ENCODE measurements around the gene NPFFR2. TPM values are rescaled to one million over a fixed set of nuclear protein-coding genes. Genes with fewer than 3 reads are reported as not detected.

The NPFFR2 gene
- total RNA-seq, 4 donors from 2014 or later = 0.39 to 1.0 (median 0.66) TPM; not detected in 1

DNA sequence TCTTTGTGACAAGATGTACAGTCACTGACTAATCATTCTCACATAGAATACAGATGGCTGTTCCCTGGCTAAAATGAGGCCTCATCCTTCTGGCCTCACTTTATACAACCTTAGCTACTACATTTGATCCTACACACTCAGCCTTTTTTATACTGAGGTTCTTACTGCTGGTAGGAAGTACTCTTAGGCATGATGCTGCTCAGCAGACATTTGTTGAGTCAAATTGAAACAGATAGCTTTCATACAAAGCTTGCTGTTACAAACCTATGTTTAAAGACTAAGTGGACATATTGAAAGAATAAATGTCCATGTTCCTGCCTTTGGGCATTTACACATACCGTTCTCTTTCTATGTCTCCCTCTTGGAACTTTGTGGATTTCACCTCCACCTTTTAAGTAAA, 154.9 kb downstream of the NPFFR2 start:
- no peaks in the 10 kb centered on the region for H3K36me3 ChIP-seq
- WGBS = 77% methylated on average over 1 of the region's 1 CpG
- TF ChIP-seq POLR2A (IDR thresholded peaks at IDR 0.05; ENCODE audit: low read depth) = no peak
- no peak for TF ChIP-seq EP300 (IDR thresholded peaks at IDR 0.05)
- TF ChIP-seq, protein P1, sequence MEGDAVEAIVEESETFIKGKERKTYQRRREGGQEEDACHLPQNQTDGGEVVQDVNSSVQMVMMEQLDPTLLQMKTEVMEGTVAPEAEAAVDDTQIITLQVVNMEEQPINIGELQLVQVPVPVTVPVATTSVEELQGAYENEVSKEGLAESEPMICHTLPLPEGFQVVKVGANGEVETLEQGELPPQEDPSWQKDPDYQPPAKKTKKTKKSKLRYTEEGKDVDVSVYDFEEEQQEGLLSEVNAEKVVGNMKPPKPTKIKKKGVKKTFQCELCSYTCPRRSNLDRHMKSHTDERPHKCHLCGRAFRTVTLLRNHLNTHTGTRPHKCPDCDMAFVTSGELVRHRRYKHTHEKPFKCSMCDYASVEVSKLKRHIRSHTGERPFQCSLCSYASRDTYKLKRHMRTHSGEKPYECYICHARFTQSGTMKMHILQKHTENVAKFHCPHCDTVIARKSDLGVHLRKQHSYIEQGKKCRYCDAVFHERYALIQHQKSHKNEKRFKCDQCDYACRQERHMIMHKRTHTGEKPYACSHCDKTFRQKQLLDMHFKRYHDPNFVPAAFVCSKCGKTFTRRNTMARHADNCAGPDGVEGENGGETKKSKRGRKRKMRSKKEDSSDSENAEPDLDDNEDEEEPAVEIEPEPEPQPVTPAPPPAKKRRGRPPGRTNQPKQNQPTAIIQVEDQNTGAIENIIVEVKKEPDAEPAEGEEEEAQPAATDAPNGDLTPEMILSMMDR (IDR thresholded peaks at IDR 0.05) = no peak
- TF ChIP-seq POLR2AphosphoS5 (IDR thresholded peaks at IDR 0.05) = no peak

GRCh38 chr4:72194046-72194445, 162.2 kb downstream of the NPFFR2 start:
- Histone ChIP-seq H3K4me3 (no peak overlapping the region), H3K27ac (replicated peaks in 1 of 4) (no peak overlapping the region), H3K4me1 (no peaks in the 10 kb centered on the region), H3K9me3 (no peaks in the 10 kb centered on the region), H3K27me3 (no peaks in the 10 kb centered on the region), H3K36me3 (no peaks in the 10 kb centered on the region)
- intact Hi-C loops (cut with DNase I) = no loop called here
- 74% methylated on average over 8 of the region's 8 CpGs for WGBS
- no peak for DNase-seq (ENCODE audit: extremely low spot score)
- TF ChIP-seq EP300 (IDR thresholded peaks at IDR 0.05) (no peak), POLR2AphosphoS5 (IDR thresholded peaks at IDR 0.05) (no peak), POLR2A (IDR thresholded peaks at IDR 0.05; ENCODE audit: low read depth) (no peak)
- TF ChIP-seq, protein P1 (IDR thresholded peaks at IDR 0.05) = no peak

More for the DNA sequence above, 154.9 kb downstream of the NPFFR2 start:
- intact Hi-C loops (cut with DNase I) = no loop called here
- Histone ChIP-seq H3K27me3 (no peaks in the 10 kb centered on the region), H3K4me1 (no peaks in the 10 kb centered on the region), H3K4me3 (no peak overlapping the region), H3K27ac (replicated peaks in 1 of 4) (no peak overlapping the region), H3K9me3 (no peaks in the 10 kb centered on the region)
- no peak for DNase-seq (ENCODE audit: extremely low spot score)

GRCh38 chr4:72194453-72194852, 162.7 kb downstream of the NPFFR2 start:
- no peak overlapping the region for H3K27ac ChIP-seq (replicated peaks in 1 of 4)
- H3K36me3 ChIP-seq = no peaks in the 10 kb centered on the region
- 70% methylated on average over 1 of the region's 1 CpG for WGBS
- intact Hi-C loops (cut with DNase I) = no loop called here
- no peaks in the 10 kb centered on the region for H3K27me3 ChIP-seq
- H3K9me3 ChIP-seq = no peaks in the 10 kb centered on the region
- TF ChIP-seq POLR2A (IDR thresholded peaks at IDR 0.05; ENCODE audit: low read depth) = no peak
- TF ChIP-seq POLR2AphosphoS5 (IDR thresholded peaks at IDR 0.05) = no peak
- TF ChIP-seq, protein P1 (IDR thresholded peaks at IDR 0.05) = no peak
- no peak for TF ChIP-seq EP300 (IDR thresholded peaks at IDR 0.05)
- no peaks in the 10 kb centered on the region for H3K4me1 ChIP-seq
- H3K4me3 ChIP-seq = no peak overlapping the region
- no peak for DNase-seq (ENCODE audit: extremely low spot score)

Other genes starting within 250 kb of the NPFFR2 start
- gene GC, start 247.9 kb upstream of the NPFFR2 start, total RNA-seq = under 1 TPM in 1 of 4 donors, not detected in 3; 0.39 TPM